NCI-H345 treated with DMSO at 0.1 percent for 48 hours (cell line): ENCODE data around the gene TSPAN11.
"Not testable (repeated sequence)": the region's sequence is repeated elsewhere in the genome, so short reads cannot be mapped to it uniquely, and the experiment has no call there.

Experiments used
- DNase-seq: peaks from one replicate; lab custom pipeline; 2025; ENCODE audit not compliant: unreplicated experiment; lab: John Stamatoyannopoulos, UW

TSPAN11 gene

GRCh38 chr12:31000751-31001150 is 74.2 kb downstream of the TSPAN11 start:
- DNase-seq = no peak

DNA sequence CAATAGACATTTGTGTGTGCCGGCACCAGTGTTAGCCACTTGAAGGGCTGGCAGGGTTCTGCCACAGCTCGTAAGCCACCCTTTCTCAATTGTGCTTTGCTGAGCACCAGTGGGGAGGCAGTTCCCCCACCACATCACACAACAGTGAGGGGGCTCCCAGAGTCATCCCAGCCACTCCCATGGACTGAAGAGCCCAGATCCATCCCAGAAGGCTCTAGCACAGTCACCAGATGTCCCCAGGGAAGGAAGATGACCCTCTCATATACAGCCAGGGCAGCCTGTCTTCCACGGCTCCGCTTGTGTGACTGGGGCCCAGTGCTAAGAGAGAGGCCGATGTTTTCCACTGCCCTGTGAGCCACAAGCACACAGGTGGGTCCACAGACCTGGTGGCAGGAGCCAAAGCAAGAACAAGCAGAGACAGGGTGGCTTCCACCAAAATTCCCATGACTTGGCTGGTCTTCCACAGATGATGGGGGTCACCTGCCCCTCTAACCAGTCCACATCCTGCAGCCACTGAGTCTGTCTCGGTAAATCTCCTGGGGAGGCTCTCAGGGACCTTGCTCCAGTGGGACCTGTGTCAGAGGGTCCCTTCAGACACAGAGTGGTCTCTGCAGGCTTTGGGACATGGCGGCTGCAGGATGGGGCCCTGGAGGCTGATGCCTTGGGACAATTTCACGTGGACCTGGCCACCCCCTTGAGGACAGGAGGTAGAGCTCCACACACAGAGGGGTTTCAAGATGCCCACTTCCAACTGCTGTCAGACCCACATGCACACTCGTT is 75.2 kb downstream of the TSPAN11 start:
- DNase-seq = no peak

GRCh38 chr12:31002361-31002725 is 75.8 kb downstream of the TSPAN11 start:
- no peak for DNase-seq

DNA sequence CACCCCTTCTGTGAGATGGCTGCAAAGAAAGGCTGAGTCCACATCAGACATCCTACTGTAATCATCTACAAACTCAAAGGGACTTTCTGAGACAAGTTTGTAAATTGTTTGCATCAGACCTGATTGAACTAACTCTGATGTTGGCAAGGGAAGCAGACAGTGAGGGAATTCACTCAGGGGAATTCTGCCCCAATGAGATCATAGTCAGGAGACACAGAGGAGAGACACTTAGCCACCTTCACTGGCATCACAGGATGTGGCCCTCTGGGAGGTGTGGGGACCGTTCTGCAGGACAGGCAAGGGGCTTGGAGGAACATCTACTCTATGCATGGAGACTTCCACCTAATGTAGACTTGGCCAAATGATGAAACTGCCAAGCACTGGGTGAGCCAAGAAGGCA is 76.5 kb downstream of the TSPAN11 start:
- no peak for DNase-seq

DNA sequence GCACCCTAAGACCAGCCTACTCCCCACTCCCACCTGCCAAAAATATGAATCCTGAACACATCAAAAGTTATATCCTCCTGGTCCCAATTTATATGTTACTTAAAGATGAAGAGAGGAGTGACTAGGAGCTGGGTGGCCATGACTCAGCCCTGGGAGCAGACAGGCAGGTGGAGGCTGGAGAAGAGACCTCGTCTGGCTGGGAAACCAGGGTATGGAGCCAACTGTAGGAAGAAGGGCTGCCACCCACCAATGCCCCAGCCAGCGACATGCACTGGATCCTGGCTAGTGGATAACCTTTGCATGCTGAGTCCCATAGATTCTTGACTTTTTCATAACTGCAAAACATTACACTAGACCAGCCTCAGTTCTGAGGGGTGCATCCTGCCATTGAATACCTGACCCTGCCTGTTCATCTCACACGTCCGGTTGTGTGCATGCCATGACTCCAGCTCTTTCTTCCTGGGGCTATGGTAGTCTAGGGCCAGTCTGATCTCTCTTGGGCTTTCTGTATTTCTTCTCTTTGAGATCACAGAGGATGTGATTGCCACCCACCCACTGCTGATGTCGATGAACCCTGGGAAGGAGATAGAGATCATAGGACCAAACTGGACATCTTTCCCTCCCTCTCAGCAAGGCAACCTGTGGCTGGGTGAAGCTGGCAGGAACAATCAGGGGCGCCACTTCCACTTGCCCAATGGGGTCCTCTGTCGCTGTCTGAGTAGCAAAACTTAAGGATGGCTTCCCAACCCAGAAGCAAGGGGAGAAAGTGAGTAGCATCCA is 77.5 kb downstream of the TSPAN11 start:
- no peak for DNase-seq

- DNase-seq = no peak
Measured at GRCh38 chr12:31004666-31005065, 78.1 kb downstream of the TSPAN11 start.

DNA sequence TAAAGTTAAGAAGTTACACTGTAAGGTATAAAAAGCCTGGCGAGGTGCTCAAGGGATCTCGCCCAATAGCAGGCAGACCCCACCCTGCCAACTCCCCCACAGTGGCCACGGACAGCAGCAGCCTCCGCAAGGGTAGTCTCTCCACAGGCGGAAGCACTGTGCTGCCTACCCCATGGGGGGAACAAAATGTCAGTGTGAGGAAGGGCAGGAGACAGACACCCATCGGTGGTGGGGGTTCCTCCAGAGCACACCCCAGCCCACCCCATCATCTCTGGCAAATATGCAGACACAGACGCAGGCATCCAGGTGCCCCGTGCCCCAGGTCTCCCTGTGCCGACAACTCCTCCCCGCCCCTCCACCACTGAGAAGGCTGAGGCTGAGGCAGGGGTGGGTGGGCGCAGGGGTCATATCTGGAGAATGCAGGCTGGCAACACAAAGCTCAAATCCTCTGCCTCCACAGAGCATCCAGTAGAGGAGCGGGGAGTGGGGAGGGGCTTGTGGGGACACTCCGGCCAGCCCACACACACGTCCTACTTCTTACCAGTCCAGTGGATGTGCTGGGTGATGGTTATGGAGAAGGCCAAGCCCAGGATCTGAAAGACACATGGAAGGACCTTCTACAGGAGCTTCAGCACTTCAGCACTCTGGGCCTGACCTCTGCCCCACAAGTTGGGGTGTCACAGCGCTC is 78.9 kb downstream of the TSPAN11 start:
- DNase-seq = no peak

GRCh38 chr12:31005944-31006361 is 79.4 kb downstream of the TSPAN11 start:
- no peak for DNase-seq

DNA sequence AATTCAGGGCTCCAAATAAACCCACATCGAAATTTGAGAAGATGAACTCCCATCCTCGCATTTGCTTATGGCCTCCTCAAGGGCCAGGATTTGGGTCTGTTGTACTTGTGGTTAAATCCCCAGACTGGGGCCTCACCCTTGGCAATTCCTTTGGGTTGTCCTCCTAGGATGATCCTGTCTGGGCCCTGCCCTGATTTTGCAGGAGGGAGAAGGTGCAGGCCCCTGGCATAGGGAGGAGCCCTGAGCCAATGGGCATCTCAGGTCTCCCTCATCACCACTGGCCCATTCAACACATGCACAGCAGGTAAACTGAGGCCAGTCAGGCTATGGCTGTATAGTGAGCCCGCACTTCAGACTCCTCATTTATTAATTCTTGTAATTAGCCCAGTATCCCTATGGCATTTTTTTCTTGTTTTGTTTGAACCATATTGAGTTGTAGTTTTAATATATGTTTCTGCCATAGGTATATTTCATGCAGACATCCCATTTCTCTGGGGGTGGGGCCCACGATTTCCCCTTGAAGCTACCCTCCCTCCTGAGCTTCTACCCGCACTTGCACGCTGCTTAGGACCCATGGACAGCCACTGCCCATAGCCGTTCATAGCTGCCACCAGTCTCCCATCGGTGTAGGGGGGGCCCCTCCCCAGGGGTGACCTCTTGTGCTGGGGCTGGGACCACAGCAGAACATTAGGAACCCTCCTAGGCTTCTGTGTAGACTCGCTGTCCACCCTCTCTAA is 80.0 kb downstream of the TSPAN11 start:
- no peak for DNase-seq

DNA sequence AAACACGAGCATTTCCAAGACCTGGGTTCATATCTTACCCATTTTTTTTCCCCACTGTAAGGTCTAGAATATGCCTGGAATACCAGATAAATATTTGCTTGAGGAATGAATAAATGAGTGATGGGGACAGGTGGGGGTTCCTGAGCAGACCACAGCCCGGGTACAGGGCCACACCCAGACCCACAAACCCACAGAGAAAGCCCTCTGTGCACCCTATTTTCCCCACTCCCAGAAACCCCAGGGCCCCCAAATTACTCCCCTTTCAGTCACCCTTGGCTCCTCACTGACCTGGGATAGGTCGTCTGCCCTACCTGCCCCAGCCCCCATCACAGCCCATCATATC is 80.6 kb downstream of the TSPAN11 start:
- no peak for DNase-seq

GRCh38 chr12:31007636-31008175 is 81.2 kb downstream of the TSPAN11 start:
- DNase-seq = no peak

DNA sequence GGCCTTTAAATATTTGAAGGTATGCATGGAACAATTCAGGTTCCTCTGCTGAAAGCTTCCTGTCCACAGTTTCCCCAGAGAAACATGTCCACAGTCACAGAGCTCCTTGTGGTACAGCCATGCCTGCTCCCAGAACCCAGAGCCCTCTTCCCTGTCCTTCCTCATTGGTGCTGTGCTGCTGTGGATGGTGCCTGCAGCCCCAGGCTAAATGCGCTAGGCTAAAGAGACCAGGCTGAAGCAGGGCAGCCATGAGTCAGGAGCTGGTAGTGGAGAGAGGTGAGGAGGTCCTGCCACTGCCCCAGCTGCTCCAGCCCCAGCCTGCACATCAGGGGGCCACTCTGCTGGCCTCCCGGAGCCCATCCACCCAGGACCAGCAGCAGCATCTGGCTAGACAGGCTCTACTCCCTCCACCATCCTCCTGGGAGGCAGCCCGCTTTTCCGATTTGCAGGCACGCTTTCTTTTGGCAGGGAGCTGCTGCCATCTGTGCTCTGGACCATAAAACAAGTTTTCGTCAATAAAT is 81.8 kb downstream of the TSPAN11 start:
- DNase-seq = no peak

GRCh38 chr12:31008961-31009840 is 82.7 kb downstream of the TSPAN11 start:
- no peak for DNase-seq

GRCh38 chr12:31009976-31010375 is 83.4 kb downstream of the TSPAN11 start:
- no peak for DNase-seq

DNA sequence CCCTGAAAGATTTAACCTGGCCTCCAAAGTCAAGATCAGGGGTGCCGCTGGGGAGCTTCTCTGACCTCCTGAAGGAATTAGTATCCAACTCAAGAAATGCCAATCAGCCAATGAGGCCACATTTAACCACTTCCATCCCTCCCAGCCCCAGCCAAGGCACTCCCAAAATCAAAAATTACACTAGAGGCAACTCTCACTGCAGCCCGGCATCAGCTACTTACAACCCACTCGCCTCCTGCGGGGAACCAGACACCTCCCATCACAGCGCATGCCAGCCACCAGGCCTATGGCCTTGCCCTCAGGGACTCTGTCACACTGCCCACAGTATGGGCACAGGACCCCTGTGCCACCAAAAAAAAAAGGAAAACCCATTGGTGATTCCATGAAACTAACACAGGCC is 84.8 kb downstream of the TSPAN11 start:
- DNase-seq = no peak

- no peak for DNase-seq
Measured at GRCh38 chr12:31011746-31012566, 85.4 kb downstream of the TSPAN11 start.

DNA sequence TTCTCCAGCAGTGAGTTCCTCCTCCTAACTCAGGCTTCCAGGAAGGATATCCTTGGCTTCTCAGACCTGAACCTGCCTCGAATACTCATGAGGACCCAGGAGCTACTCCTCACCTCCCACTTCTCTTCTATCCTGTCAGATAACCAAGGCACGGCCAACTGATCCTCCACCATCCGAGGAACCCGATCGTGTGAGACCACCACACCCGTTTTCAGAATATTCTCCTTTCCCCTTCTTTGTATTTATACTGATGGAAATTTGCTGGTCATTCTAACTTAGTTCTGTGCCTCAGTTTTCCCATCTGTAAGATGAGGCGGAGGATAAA is 86.0 kb downstream of the TSPAN11 start:
- DNase-seq = not testable (repeated sequence)

DNA sequence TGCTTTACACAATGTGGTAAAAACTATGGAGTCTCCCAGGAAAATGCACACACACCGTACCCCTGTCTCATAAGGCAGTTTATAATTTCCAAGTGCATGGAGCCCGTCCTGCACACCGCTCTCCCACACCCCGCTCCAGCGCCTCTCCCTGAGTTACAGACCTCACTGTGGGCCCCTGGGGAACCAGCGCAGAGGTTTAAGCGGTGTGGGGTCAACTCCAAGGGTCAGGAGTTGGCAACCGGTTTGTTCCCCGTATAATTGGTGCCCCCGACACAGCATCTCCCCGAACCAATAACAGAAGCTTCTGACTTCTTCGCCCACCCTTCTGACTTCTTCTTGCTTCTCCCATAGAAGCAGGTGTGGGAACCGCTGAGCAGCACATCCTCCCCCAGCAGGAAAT is 88.7 kb downstream of the TSPAN11 start:
- DNase-seq = no peak

- no peak for DNase-seq
Measured at GRCh38 chr12:31016057-31016456, 89.5 kb downstream of the TSPAN11 start.
